ENCODE measurements around the gene DYNC1H1. TPM values are rescaled to one million over a fixed set of nuclear protein-coding genes. Genes with fewer than 3 reads are reported as not detected.

The DYNC1H1 gene
- total RNA-seq, 2 experiments from 2014 or later, result 271 to 274 TPM

DNA sequence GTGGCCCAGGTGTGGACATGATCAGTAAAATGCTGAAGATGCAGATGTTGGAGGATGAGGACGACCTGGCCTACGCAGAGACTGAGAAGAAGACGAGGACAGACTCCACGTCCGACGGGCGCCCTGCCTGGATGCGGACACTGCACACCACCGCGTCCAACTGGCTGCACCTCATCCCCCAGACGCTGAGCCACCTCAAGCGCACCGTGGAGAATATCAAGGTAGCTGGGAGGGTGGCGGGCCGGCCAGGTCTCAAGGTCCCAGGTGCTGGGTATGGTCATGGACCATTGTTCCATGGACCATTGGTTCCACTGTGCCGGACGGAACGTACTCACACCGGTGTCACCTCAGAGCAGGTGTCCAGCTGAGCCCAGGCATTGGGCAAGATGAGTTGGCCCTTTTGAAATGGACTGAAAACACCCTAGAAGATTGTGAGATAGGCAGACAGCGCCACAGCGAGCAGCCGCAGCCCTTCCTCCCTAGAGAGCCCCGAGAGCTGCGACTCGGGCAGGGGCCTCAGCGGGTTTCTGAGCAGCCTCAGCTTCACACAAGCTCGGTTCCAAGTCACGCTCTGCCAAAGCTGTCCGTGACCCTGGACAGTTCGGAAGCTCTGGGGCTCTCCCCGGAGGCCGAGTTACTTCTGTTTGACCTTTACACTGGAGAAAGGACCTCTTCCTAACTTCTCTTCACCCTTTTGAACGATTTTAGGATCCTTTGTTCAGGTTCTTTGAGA, 83.6 kb downstream of the DYNC1H1 start:
- ChIA-PET POLR2A (no interaction called here), CTCF (interaction anchor here (1.0 to 1.2 kb wide), 2 partner anchors 10 to 48 kb away, joined by 3 to 4 read pairs; no protein-coding TSS in a partner anchor)
- Mint-ChIP-seq H3K36me3 (ENCODE audit: low read depth) (peaks cover 62% of the 10 kb centered on the region), H3K27me3 (ENCODE audit: low read depth) (no peaks in the 10 kb centered on the region), H3K27ac (no peak overlapping the region), H3K9me3 (ENCODE audit: insufficient read depth) (no peaks in the 10 kb centered on the region), H3K4me3 (no peak overlapping the region), H3K4me1 (ENCODE audit: low read depth) (no peaks in the 10 kb centered on the region)
- ATAC-seq (no peak), DNase-seq (no peak)

DNA sequence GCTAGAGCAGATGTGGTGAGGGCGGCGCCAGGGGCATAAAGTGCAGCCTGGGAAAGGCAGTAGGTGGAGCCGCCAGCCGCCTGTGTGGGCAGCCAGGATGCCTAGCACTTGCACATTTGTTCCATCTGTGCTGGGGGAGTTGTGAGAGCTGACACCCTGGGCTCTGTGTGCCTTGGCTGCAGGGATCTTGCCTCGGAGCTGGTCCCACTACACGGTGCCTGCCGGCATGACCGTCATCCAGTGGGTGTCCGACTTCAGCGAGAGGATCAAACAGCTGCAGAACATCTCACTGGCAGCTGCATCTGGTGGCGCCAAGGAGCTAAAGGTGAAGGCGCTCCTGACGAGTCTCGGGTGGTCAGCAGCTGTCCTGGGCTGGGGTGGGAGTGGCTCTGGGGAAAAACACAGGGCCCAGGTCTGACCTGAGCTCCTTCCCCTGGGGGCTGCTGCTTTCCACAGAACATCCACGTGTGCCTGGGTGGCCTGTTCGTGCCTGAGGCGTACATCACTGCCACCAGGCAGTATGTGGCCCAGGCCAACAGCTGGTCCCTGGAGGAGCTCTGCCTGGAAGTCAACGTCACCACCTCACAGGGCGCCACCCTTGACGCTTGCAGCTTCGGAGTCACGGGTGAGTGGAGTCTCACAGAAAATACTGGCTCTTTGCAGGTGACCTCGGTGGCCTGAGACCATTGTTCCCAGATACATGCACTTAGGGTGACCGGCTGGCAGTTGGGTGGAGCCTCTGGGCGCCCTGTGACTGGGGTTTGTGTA, 85.1 kb downstream of the DYNC1H1 start:
- POLR2A ChIA-PET, result interaction anchor here (0.7 kb wide), 1 partner anchor 101 kb away, joined by 3 read pairs; no protein-coding TSS in a partner anchor
- DNase-seq (no peak), ATAC-seq (no peak)
- Mint-ChIP-seq H3K4me3 (no peak overlapping the region), H3K4me1 (ENCODE audit: low read depth) (no peaks in the 10 kb centered on the region), H3K27me3 (ENCODE audit: low read depth) (no peaks in the 10 kb centered on the region), H3K9me3 (ENCODE audit: insufficient read depth) (no peaks in the 10 kb centered on the region), H3K36me3 (ENCODE audit: low read depth) (peaks cover 52% of the 10 kb centered on the region), H3K27ac (no peak overlapping the region)
- CTCF ChIA-PET, result interaction anchor here (1.0 to 1.4 kb wide), 3 partner anchors 15 to 46 kb away, joined by 3 read pairs; no protein-coding TSS in a partner anchor

DNA sequence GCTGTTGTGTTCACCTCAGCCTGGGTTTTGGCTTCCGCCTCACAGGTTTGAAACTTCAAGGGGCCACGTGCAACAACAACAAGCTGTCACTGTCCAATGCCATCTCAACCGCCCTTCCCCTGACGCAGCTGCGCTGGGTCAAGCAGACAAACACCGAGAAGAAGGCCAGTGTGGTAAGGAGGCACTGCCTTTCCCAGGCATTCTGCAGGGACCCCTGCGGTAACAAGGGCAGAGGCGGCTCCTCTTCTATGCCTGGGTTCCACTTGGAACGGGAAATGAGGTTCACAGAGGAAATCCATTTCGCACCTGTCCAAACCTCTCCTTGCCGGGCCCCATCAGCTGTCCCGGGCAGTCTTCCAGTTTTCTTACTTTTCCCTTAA, 85.6 kb downstream of the DYNC1H1 start:
- Mint-ChIP-seq H3K9me3 (ENCODE audit: insufficient read depth) (no peaks in the 10 kb centered on the region), H3K36me3 (ENCODE audit: low read depth) (peaks cover 49% of the 10 kb centered on the region), H3K27me3 (ENCODE audit: low read depth) (no peaks in the 10 kb centered on the region), H3K27ac (no peak overlapping the region), H3K4me3 (no peak overlapping the region), H3K4me1 (ENCODE audit: low read depth) (no peaks in the 10 kb centered on the region)
- ChIA-PET POLR2A (no interaction called here), CTCF (interaction anchor here (1.0 to 1.4 kb wide), 2 partner anchors 15 to 46 kb away, joined by 3 read pairs; no protein-coding TSS in a partner anchor)
- ATAC-seq (no peak), DNase-seq (no peak)

DNA sequence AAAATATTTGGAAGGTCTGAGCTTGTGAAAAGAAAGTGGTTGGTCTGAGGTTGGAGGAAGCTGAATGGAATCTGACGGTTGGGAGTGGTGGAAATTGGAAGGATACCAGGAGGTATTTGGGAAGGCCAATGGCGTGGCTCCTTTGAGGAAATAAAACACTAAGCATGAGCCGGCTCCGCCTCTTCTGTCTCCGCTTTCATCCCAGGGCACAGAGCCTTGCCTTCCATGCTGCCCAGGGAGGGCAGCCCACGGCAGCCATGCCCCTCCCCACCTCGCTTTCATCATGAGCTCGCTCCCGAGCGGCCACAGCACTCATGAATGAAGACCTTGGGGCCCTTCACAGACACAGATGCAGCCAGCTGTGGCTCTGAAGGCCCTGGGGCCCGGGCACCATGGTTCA, 86.3 kb downstream of the DYNC1H1 start:
- DNase-seq (no peak), ATAC-seq (no peak)
- Mint-ChIP-seq H3K27me3 (ENCODE audit: low read depth) (no peaks in the 10 kb centered on the region), H3K4me3 (no peak overlapping the region), H3K36me3 (ENCODE audit: low read depth) (peaks cover 52% of the 10 kb centered on the region), H3K4me1 (ENCODE audit: low read depth) (no peaks in the 10 kb centered on the region), H3K9me3 (ENCODE audit: insufficient read depth) (no peaks in the 10 kb centered on the region), H3K27ac (no peak overlapping the region)
- ChIA-PET CTCF (no interaction called here), POLR2A (no interaction called here)

GRCh38 chr14:102052522-102052921, 88.1 kb downstream of the DYNC1H1 start:
- peaks cover 47% of the 10 kb centered on the region for H3K36me3 Mint-ChIP-seq (ENCODE audit: low read depth)
- H3K4me3 Mint-ChIP-seq, result no peak overlapping the region
- H3K27ac Mint-ChIP-seq, result peak overlapping the region; percentile 34
- no peaks in the 10 kb centered on the region for H3K9me3 Mint-ChIP-seq (ENCODE audit: insufficient read depth)
- ChIA-PET CTCF (interaction anchor here (2.2 kb wide), 1 partner anchor 44 kb away, joined by 6 read pairs; no protein-coding TSS in a partner anchor), POLR2A (no interaction called here)
- DNase-seq, result no peak
- peaks cover 2% of the 10 kb centered on the region for H3K4me1 Mint-ChIP-seq (ENCODE audit: low read depth)
- H3K27me3 Mint-ChIP-seq (ENCODE audit: low read depth), result no peaks in the 10 kb centered on the region
- no peak for ATAC-seq

DNA sequence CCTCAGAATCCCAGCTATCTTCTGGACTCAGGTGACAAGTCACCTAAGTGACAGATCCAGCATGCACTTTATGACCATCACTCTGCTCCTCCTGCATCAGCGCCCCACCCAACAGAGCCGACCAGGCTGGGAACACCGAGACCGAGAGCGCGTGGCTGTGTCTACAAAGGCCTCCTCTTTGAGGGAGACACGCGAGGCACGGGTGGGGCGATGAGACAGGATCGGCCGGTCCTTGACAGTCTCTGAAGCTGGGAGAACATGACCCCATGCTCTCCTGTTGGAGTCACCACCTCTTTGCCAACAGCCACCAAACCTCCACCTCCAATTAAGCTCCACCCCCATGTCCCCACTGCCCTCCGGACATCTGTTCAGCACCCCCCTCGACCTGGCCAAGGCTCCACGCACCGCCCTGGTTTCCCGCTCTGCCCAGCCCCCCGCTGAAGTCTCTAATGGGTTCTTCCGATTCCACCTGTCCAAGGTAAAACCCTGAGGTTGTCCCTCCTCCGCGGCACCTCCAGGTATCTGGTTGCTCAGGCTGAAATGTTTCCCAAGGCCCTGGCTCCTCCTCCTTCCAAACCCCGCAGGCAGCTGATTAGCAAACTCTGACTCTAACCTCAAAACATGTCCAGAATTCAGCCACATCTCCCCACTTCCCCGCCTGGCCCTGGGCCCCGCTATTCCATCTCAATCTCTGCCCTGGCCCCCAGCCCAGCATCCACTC, 91.0 kb downstream of the DYNC1H1 start:
- H3K36me3 Mint-ChIP-seq (ENCODE audit: low read depth), result peaks cover 23% of the 10 kb centered on the region
- ChIA-PET POLR2A (interaction anchor here (1.2 kb wide), 1 partner anchor 19 kb away, joined by 3 read pairs; no protein-coding TSS in a partner anchor), CTCF (interaction anchor here (1.6 to 1.8 kb wide), 2 partner anchors 41 to 42 kb away, joined by 3 to 4 read pairs; no protein-coding TSS in a partner anchor)
- DNase-seq (no peak), ATAC-seq (no peak)
- peak overlapping the region; percentile 61 for H3K27ac Mint-ChIP-seq
- no peak overlapping the region for H3K4me3 Mint-ChIP-seq
- H3K9me3 Mint-ChIP-seq (ENCODE audit: insufficient read depth), result no peaks in the 10 kb centered on the region
- peaks cover 12% of the 10 kb centered on the region for H3K4me1 Mint-ChIP-seq (ENCODE audit: low read depth)
- H3K27me3 Mint-ChIP-seq (ENCODE audit: low read depth), result peaks cover 3% of the 10 kb centered on the region

DNA sequence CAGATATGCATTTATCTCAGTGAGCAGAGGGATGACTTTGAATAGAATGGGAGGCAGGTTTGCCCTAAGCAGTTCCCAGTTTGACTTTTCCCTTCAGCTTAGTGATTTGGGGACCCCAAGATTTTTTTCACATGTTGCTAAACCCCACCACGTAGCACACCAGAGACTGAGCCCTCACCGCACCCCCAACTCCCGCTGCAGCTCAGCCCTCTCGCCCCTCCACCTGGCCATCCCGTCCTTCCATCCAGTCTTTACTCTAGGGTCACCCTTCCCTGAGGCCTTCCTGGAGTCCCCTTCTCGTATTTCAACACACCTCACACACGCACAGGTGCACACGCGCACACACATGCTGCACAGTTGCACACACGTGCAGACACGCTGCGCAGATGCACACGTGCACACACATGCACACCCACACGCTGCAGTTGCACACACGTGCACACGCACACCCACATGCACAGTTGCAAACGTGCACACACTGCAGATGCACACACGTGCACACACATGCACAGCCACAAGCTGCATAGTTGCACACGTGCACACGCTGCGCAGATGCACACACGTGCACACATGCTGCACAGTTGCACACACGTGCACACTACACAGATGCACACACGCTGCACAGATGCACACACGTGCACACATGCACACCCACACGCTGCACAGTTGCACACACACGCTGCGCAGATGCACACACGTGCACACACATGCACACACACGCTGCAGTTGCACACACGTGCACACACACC, 92.5 kb downstream of the DYNC1H1 start:
- no peak overlapping the region for H3K27ac Mint-ChIP-seq
- H3K4me3 Mint-ChIP-seq, result no peak overlapping the region
- peaks cover 17% of the 10 kb centered on the region for H3K36me3 Mint-ChIP-seq (ENCODE audit: low read depth)
- ChIA-PET CTCF (interaction anchor here (1.0 to 1.6 kb wide), 2 partner anchors 9 to 39 kb away, joined by 4 read pairs; no protein-coding TSS in a partner anchor), POLR2A (interaction anchor here (1.2 kb wide), 1 partner anchor 21 kb away, joined by 3 read pairs; no protein-coding TSS in a partner anchor)
- peaks cover 13% of the 10 kb centered on the region for H3K4me1 Mint-ChIP-seq (ENCODE audit: low read depth)
- peaks cover 3% of the 10 kb centered on the region for H3K27me3 Mint-ChIP-seq (ENCODE audit: low read depth)
- DNase-seq, result no peak
- ATAC-seq, result no peak
- H3K9me3 Mint-ChIP-seq (ENCODE audit: insufficient read depth), result no peaks in the 10 kb centered on the region

GRCh38 chr14:102057480-102058114, 93.2 kb downstream of the DYNC1H1 start:
- DNase-seq, result no peak
- Mint-ChIP-seq H3K4me1 (ENCODE audit: low read depth) (peaks cover 16% of the 10 kb centered on the region), H3K27ac (no peak overlapping the region), H3K9me3 (ENCODE audit: insufficient read depth) (no peaks in the 10 kb centered on the region), H3K4me3 (no peak overlapping the region), H3K27me3 (ENCODE audit: low read depth) (peaks cover 3% of the 10 kb centered on the region), H3K36me3 (ENCODE audit: low read depth) (peaks cover 13% of the 10 kb centered on the region)
- ChIA-PET CTCF (interaction anchor here (1.0 to 1.5 kb wide), 2 partner anchors 9 to 39 kb away, joined by 4 read pairs; no protein-coding TSS in a partner anchor), POLR2A (interaction anchor here (0.7 kb wide), 1 partner anchor 12 kb away, joined by 3 read pairs; no protein-coding TSS in a partner anchor)
- ATAC-seq, result no peak

GRCh38 chr14:102058146-102058545, 93.8 kb downstream of the DYNC1H1 start:
- H3K27me3 Mint-ChIP-seq (ENCODE audit: low read depth), result peaks cover 3% of the 10 kb centered on the region
- no peak overlapping the region for H3K27ac Mint-ChIP-seq
- ATAC-seq (no peak), DNase-seq (no peak)
- POLR2A ChIA-PET, result interaction anchor here (0.7 kb wide), 1 partner anchor 12 kb away, joined by 3 read pairs; no protein-coding TSS in a partner anchor
- no peak overlapping the region for H3K4me3 Mint-ChIP-seq
- H3K4me1 Mint-ChIP-seq (ENCODE audit: low read depth), result peaks cover 16% of the 10 kb centered on the region
- CTCF ChIA-PET, result interaction anchor here (1.0 to 1.5 kb wide), 2 partner anchors 10 to 38 kb away, joined by 4 read pairs; no protein-coding TSS in a partner anchor
- peaks cover 10% of the 10 kb centered on the region for H3K36me3 Mint-ChIP-seq (ENCODE audit: low read depth)
- no peaks in the 10 kb centered on the region for H3K9me3 Mint-ChIP-seq (ENCODE audit: insufficient read depth)

DNA sequence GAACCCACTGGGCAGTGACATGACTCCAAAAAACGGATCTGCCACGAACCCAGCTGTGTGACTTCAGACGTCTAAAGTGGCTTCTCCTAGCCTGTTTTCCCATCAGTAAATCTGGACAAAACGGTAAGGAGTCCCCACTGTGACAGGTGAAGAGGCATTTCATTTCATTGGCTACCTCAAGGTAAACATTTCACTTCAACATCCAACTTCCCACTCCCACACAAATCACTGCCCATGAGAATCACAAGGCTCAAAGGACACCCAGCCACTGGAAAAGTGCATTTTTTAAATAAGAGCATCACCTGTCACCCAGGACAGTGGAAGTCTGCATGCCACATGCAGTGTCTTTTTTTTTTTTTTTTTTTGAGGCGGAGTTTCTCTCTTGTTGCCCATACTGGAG, 94.6 kb downstream of the DYNC1H1 start:
- Mint-ChIP-seq H3K27ac (no peak overlapping the region), H3K36me3 (ENCODE audit: low read depth) (peaks cover 10% of the 10 kb centered on the region), H3K27me3 (ENCODE audit: low read depth) (peaks cover 3% of the 10 kb centered on the region), H3K4me1 (ENCODE audit: low read depth) (peaks cover 16% of the 10 kb centered on the region), H3K9me3 (ENCODE audit: insufficient read depth) (no peaks in the 10 kb centered on the region), H3K4me3 (no peak overlapping the region)
- no peak for DNase-seq
- CTCF ChIA-PET, result interaction anchor here (1.5 kb wide), 1 partner anchor 37 kb away, joined by 4 read pairs; no protein-coding TSS in a partner anchor
- POLR2A ChIA-PET, result interaction anchor here (0.6 kb wide), 1 partner anchor 216 kb away, joined by 5 read pairs; no protein-coding TSS in a partner anchor
- no peak for ATAC-seq

Data from activated CD8-positive, alpha-beta T cell treated with anti-CD3 and anti-CD28 coated beads, Interleukin-2, amount 10 ng/mL, durations not matched to agents 7 days and 5 days (primary cell).